CD14-positive monocyte (primary cell): ENCODE data around the gene ZNF410. TPM values are rescaled to one million over a fixed set of nuclear protein-coding genes. Genes with fewer than 3 reads are reported as not detected.

ENCODE experiments used
- DNase-seq, 3 donors: peaks; one replicate each; pipeline ENCODE4 v3.0.0-alpha.2; 2011 to 2022
- H2AFZ ChIP-seq: 2 replicates; pipeline ENCODE4 v1.6.0; 2012; ENCODE audit warnings: mild to moderate bottlenecking, low read depth, low read length, inconsistent platforms; ENCODE audit not compliant: insufficient read depth, poor library complexity, severe bottlenecking
- H3K27ac ChIP-seq, 2 donors: 1 replicate in 1 of 2; 2 replicates in 1 of 2; pipeline ENCODE4 v1.5.1; 2012 to 2013; ENCODE audit warnings: low read length in 2 of 2, control low read depth in 1 of 2, inconsistent platforms in 1 of 2, low read depth in 1 of 2, mild to moderate bottlenecking in 1 of 2
- H3K27me3 ChIP-seq, 2 donors: one replicate each; pipeline versions ENCODE4 v1.6.0 to v1.6.1; 2011 to 2013; ENCODE audit warnings: low read length in 2 of 2; ENCODE audit not compliant: control insufficient read depth in 2 of 2, insufficient read depth in 2 of 2
- H3K36me3 ChIP-seq, 2 donors: replicated peaks in 1 of 2; 1 replicate in 1 of 2; 2 replicates in 1 of 2; pipeline versions ENCODE4 v1.5.1 to v1.6.1; 2012 to 2013; ENCODE audit warnings: low read length in 2 of 2, control low read depth in 1 of 2, inconsistent platforms in 1 of 2, mild to moderate bottlenecking in 1 of 2; ENCODE audit not compliant: insufficient read depth in 2 of 2, control insufficient read depth in 1 of 2
- H3K4me1 ChIP-seq, 2 donors: 1 replicate in 1 of 2; 2 replicates in 1 of 2; pipeline versions ENCODE4 v1.5.1 to v1.6.1; 2012 to 2013; ENCODE audit warnings: low read length in 2 of 2, control low read depth in 1 of 2, inconsistent platforms in 1 of 2, mild to moderate bottlenecking in 1 of 2, moderate library complexity in 1 of 2; ENCODE audit not compliant: insufficient read depth in 2 of 2, control insufficient read depth in 1 of 2
- H3K4me2 ChIP-seq: replicated peaks from 2 replicates; pipeline ENCODE3; 2012; ENCODE audit warnings: low read length, moderate library complexity, mild to moderate bottlenecking; ENCODE audit not compliant: poor library complexity, severe bottlenecking; ENCODE audit errors: extremely low read depth
- H3K4me3 ChIP-seq, 3 experiments: fragments of 200-600 bp in 1 of 3; sonication (generic) in 1 of 3; replicated peaks in 1 of 3; 1 replicate in 2 of 3; 2 replicates in 1 of 3; pipeline ENCODE4 v1.5.1; 2011 to 2013; ENCODE audit warnings: low read length in 3 of 3, mild to moderate bottlenecking in 3 of 3, control low read depth in 2 of 3, low read depth in 2 of 3, inconsistent platforms in 1 of 3, moderate library complexity in 1 of 3
- H3K79me2 ChIP-seq: 2 replicates; pipeline ENCODE4 v1.6.0; 2012; ENCODE audit warnings: mild to moderate bottlenecking, control low read depth, inconsistent platforms, low read length, moderate library complexity; ENCODE audit not compliant: insufficient read depth
- H3K9ac ChIP-seq: 2 replicates; pipeline ENCODE4 v1.6.0; 2017; ENCODE audit warnings: low read length, mild to moderate bottlenecking; ENCODE audit not compliant: insufficient read depth, poor library complexity, severe bottlenecking
- H3K9me3 ChIP-seq, 2 donors: replicated peaks in 1 of 2; 1 replicate in 1 of 2; 2 replicates in 1 of 2; pipeline versions ENCODE4 v1.5.1 to v1.6.1; 2012 to 2013; ENCODE audit warnings: low read length in 2 of 2, control low read depth in 1 of 2; ENCODE audit not compliant: control insufficient read depth in 1 of 2, insufficient read depth in 1 of 2
- H4K20me1 ChIP-seq: 2 replicates; pipeline ENCODE4 v1.6.0; 2012; ENCODE audit warnings: mild to moderate bottlenecking, low read length, control low read depth, moderate library complexity; ENCODE audit not compliant: insufficient read depth
- H3K27ac Mint-ChIP-seq, 7 donors: one replicate each; pipeline ENCODE4 v1.8.0; 2020; ENCODE audit warnings: mild to moderate bottlenecking in 7 of 7, mixed read lengths in 7 of 7, moderate library complexity in 6 of 7, inconsistent platforms in 2 of 7
- H3K27me3 Mint-ChIP-seq, 3 donors: one replicate each; pipeline ENCODE4 v1.8.0; 2021 to 2022; ENCODE audit warnings: low read depth in 3 of 3, mild to moderate bottlenecking in 3 of 3, mixed read lengths in 3 of 3, moderate library complexity in 3 of 3, inconsistent platforms in 1 of 3
- H3K36me3 Mint-ChIP-seq, 2 donors: one replicate each; pipeline ENCODE4 v1.8.0; 2020; ENCODE audit warnings: mixed read lengths in 2 of 2, inconsistent platforms in 1 of 2, mild to moderate bottlenecking in 1 of 2
- H3K4me1 Mint-ChIP-seq: one replicate; pipeline ENCODE4 v1.8.0; 2020; ENCODE audit warnings: mild to moderate bottlenecking, mixed read lengths
- H3K4me3 Mint-ChIP-seq, 2 donors: one replicate each; pipeline ENCODE4 v1.8.0; 2020; ENCODE audit warnings: mild to moderate bottlenecking in 2 of 2, mixed read lengths in 2 of 2, moderate library complexity in 1 of 2
- H3K9me3 Mint-ChIP-seq, 7 donors: one replicate each; pipeline ENCODE4 v1.8.0; 2020 to 2022; ENCODE audit warnings: mixed read lengths in 7 of 7, mild to moderate bottlenecking in 6 of 7, moderate library complexity in 6 of 7, inconsistent platforms in 2 of 7
- WGBS: methylation state at CpG from one replicate; pipeline ENCODE4 v1.1.5; 2013; ENCODE audit warnings: missing lambda C conversion rate; ENCODE audit not compliant: insufficient coverage; 5-methylcytosine and 5-hydroxymethylcytosine counted together
- intact Hi-C, 2 donors: fragments of 100-400 bp; cut with micrococcal nuclease; formaldehyde crosslinking; loops; one replicate each; pipeline versions ENCODE4 v1.15.0 to v1.15.1; 2023
- polyA plus RNA-seq, 3 donors: library from polyadenylated mRNA; depleted of rRNA in 1 of 3; unstranded in 2 of 3; stranded (reverse) in 1 of 3; fragments of 300-500 nt in 2 of 3; fragments of >200 nt in 1 of 3; fragmentation: Illumina TruSeq in 2 of 3; gene quantifications; 1 replicate in 2 of 3; 2 replicates in 1 of 3; pipeline ENCODE4 v1.2.3, GENCODE V29; 2012 to 2021
- TF ChIP-seq, protein P1 (sequence below): fragments of 200-600 bp; IDR thresholded peaks from one replicate; pipeline ENCODE4 v1.8.0; 2022; ENCODE audit warnings: antibody characterized with exemption, mild to moderate bottlenecking

Gene ZNF410
- polyA plus RNA-seq, 3 donors = 20.4 to 53.3 (median 42.5) TPM

DNA sequence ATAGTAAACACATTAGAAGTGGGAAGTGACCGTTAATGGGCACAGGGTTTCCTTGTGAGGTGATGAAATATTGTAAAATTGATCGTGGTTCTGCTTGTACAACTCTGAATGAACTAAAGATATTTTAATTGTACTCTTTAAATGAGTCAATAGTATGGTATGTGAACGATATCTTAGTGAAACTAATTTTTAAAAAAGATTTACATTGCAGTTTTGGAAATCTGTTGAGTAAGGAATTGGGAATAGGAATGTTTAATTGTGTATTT is 1.7 kb downstream of the ZNF410 start:
- H3K27me3 ChIP-seq = no peaks in the 10 kb centered on the region
- peak overlapping the region in 1 of 2 donors; percentile 89 for H3K27ac ChIP-seq
- H3K9ac ChIP-seq = no peak overlapping the region
- H2AFZ ChIP-seq = no peak overlapping the region
- peaks cover 46% of the 10 kb centered on the region for H4K20me1 ChIP-seq
- peaks cover 4 to 14% of the 10 kb centered on the region in 2 donors for H3K36me3 Mint-ChIP-seq
- peak overlapping the region in 1 of 3 experiments; percentile 90 for H3K4me3 ChIP-seq
- TF ChIP-seq, protein P1, sequence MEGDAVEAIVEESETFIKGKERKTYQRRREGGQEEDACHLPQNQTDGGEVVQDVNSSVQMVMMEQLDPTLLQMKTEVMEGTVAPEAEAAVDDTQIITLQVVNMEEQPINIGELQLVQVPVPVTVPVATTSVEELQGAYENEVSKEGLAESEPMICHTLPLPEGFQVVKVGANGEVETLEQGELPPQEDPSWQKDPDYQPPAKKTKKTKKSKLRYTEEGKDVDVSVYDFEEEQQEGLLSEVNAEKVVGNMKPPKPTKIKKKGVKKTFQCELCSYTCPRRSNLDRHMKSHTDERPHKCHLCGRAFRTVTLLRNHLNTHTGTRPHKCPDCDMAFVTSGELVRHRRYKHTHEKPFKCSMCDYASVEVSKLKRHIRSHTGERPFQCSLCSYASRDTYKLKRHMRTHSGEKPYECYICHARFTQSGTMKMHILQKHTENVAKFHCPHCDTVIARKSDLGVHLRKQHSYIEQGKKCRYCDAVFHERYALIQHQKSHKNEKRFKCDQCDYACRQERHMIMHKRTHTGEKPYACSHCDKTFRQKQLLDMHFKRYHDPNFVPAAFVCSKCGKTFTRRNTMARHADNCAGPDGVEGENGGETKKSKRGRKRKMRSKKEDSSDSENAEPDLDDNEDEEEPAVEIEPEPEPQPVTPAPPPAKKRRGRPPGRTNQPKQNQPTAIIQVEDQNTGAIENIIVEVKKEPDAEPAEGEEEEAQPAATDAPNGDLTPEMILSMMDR = no peak
- no peaks in the 10 kb centered on the region for H3K27me3 Mint-ChIP-seq
- peak overlapping the region; percentile 6 to 98 (median 96) for H3K27ac Mint-ChIP-seq
- H3K4me2 ChIP-seq = peak overlapping the region; percentile 86
- H3K4me1 ChIP-seq = peaks cover 19 to 25% of the 10 kb centered on the region in 2 donors
- peak overlapping the region in 1 of 2 donors; percentile 58 for H3K4me3 Mint-ChIP-seq
- no CpG with 5 or more reads among the region's 3 CpGs for WGBS
- H3K9me3 Mint-ChIP-seq = no peaks in the 10 kb centered on the region
- no peaks in the 10 kb centered on the region for H3K9me3 ChIP-seq
- H3K36me3 ChIP-seq = peaks cover 10 to 18% of the 10 kb centered on the region in 2 donors
- intact Hi-C loops = loop anchor here in 1 of 2 donors (5.0 kb wide), 1 partner anchor 36 kb away; the partner anchor contains the start of gene PTGR2
- H3K79me2 ChIP-seq = peaks cover 82% of the 10 kb centered on the region
- H3K4me1 Mint-ChIP-seq = peaks cover 31% of the 10 kb centered on the region
- DNase-seq = peak in 2 of 3 donors; percentile 37 to 41

DNA sequence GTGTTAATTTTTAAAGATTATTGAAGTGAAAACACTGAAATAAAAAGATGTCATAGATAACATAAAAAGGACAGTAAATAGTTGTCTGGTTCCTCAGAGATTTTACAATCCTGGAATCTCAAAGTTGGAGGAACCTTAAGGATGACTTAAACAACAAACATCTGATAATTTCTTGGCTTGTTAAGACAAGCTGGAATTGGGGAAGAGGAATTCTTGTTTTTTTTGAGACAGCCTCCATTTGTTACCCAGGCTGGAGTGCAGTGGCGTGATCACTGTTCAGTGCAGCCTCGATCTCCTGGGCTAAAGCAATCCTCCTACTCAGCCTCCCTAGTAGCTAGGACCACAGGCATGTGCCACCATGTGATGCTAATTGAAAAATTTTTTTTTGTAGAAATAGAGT is 2.3 kb downstream of the ZNF410 start:
- Histone ChIP-seq H3K4me2 (no peak overlapping the region), H3K27ac (peak overlapping the region in 1 of 2 donors; percentile 89), H3K9ac (no peak overlapping the region), H3K9me3 (no peaks in the 10 kb centered on the region), H4K20me1 (peaks cover 52% of the 10 kb centered on the region), H3K27me3 (no peaks in the 10 kb centered on the region), H3K79me2 (peaks cover 88% of the 10 kb centered on the region), H3K36me3 (peaks cover 16 to 24% of the 10 kb centered on the region in 2 donors), H2AFZ (no peak overlapping the region), H3K4me1 (peaks cover 19 to 25% of the 10 kb centered on the region in 2 donors), H3K4me3 (no peak overlapping the region)
- no CpG with 5 or more reads among the region's 2 CpGs for WGBS
- no peak overlapping the region for H3K4me3 Mint-ChIP-seq
- TF ChIP-seq, protein P1 = no peak
- H3K36me3 Mint-ChIP-seq = peaks cover 8 to 20% of the 10 kb centered on the region in 2 donors
- no peak for DNase-seq
- H3K27ac Mint-ChIP-seq = peak overlapping the region in 2 of 7 donors; percentile 73 to 94
- intact Hi-C loops = loop anchor here in 1 of 2 donors (5.0 kb wide), 1 partner anchor 37 kb away; the partner anchor contains the start of gene PTGR2
- H3K9me3 Mint-ChIP-seq = no peaks in the 10 kb centered on the region
- H3K4me1 Mint-ChIP-seq = peaks cover 31% of the 10 kb centered on the region
- H3K27me3 Mint-ChIP-seq = no peaks in the 10 kb centered on the region
